Keratinocyte (primary cell): ENCODE measurements around the gene SERPINE2.

Source experiments
- EZH2 ChIP-seq: IDR thresholded peaks from one replicate; pipeline ENCODE4 v1.6.1; 2012; ENCODE audit warnings: inconsistent platforms, mild to moderate bottlenecking, low read length, moderate library complexity
- TF ChIP-seq, protein P1 (sequence below), 3 experiments: IDR thresholded peaks in 1 of 3; conservative IDR thresholded peaks in 1 of 3; optimal IDR thresholded peaks in 1 of 3; 2 replicates in 2 of 3; 3 replicates in 1 of 3; pipeline versions ENCODE3 to v1.5.1; 2011; ENCODE audit warnings: low read length in 3 of 3, mild to moderate bottlenecking in 3 of 3, moderate library complexity in 2 of 3, control low read depth in 1 of 3, inconsistent platforms in 1 of 3; ENCODE audit not compliant: insufficient read depth in 2 of 3; ENCODE audit errors: extremely low read depth in 1 of 3

- TF ChIP-seq, protein P1, sequence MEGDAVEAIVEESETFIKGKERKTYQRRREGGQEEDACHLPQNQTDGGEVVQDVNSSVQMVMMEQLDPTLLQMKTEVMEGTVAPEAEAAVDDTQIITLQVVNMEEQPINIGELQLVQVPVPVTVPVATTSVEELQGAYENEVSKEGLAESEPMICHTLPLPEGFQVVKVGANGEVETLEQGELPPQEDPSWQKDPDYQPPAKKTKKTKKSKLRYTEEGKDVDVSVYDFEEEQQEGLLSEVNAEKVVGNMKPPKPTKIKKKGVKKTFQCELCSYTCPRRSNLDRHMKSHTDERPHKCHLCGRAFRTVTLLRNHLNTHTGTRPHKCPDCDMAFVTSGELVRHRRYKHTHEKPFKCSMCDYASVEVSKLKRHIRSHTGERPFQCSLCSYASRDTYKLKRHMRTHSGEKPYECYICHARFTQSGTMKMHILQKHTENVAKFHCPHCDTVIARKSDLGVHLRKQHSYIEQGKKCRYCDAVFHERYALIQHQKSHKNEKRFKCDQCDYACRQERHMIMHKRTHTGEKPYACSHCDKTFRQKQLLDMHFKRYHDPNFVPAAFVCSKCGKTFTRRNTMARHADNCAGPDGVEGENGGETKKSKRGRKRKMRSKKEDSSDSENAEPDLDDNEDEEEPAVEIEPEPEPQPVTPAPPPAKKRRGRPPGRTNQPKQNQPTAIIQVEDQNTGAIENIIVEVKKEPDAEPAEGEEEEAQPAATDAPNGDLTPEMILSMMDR (optimal IDR thresholded peaks at IDR 0.05 in 1 of 3, IDR thresholded peaks at IDR 0.05 in 1 of 3, conservative IDR thresholded peaks at IDR 0.05 in 1 of 3; ENCODE audit: extremely low read depth in 1 of 3, insufficient read depth in 2 of 3, low read length in 3 of 3), result no peak
- TF ChIP-seq EZH2, result no peak
These were observed 21.1 kb downstream of the SERPINE2 start for GRCh38 chr2:224017957-224018356.
